ENCODE results near the gene FBXO41. TPM values are rescaled to one million over a fixed set of nuclear protein-coding genes. Genes with fewer than 3 reads are reported as not detected.
"Not testable (repeated sequence)": the region's sequence is repeated elsewhere in the genome, so short reads cannot be mapped to it uniquely, and the experiment has no call there.

The FBXO41 gene
- total RNA-seq, 1 experiment from 2014 or later = 4.8 TPM

GRCh38 chr2:73266061-73266901 lies 18.0 kb downstream of the FBXO41 start:
- no peak for DNase-seq (ENCODE audit: low read depth, low spot score)

GRCh38 chr2:73265298-73266060 lies 18.8 kb downstream of the FBXO41 start:
- no peak for DNase-seq (ENCODE audit: low read depth, low spot score)

More at GRCh38 chr2:73266061-73266901, 18.0 kb downstream of the FBXO41 start:
- in situ Hi-C loops (cut with HindIII; ENCODE audit: low pct_unique_long_range_greater_than_20kb, low sequenced_read_pairs) = no loop called here

GRCh38 chr2:73264783-73265182 lies 19.5 kb downstream of the FBXO41 start:
- in situ Hi-C loops (cut with HindIII; ENCODE audit: low pct_unique_long_range_greater_than_20kb, low sequenced_read_pairs) = no loop called here
- no peak for DNase-seq (ENCODE audit: low read depth, low spot score)

More at GRCh38 chr2:73265298-73266060, 18.8 kb downstream of the FBXO41 start:
- in situ Hi-C loops (cut with HindIII; ENCODE audit: low pct_unique_long_range_greater_than_20kb, low sequenced_read_pairs) = no loop called here

GRCh38 chr2:73264332-73264606 lies 20.0 kb downstream of the FBXO41 start:
- no peak for DNase-seq (ENCODE audit: low read depth, low spot score)
- in situ Hi-C loops (cut with HindIII; ENCODE audit: low pct_unique_long_range_greater_than_20kb, low sequenced_read_pairs) = no loop called here

GRCh38 chr2:73263540-73264331 lies 20.5 kb downstream of the FBXO41 start:
- in situ Hi-C loops (cut with HindIII; ENCODE audit: low pct_unique_long_range_greater_than_20kb, low sequenced_read_pairs) = no loop called here
- no peak for DNase-seq (ENCODE audit: low read depth, low spot score)

- DNase-seq (ENCODE audit: low read depth, low spot score) = not testable (repeated sequence)
Measured at GRCh38 chr2:73262691-73263429, 21.4 kb downstream of the FBXO41 start.

GRCh38 chr2:73262108-73262651 lies 22.1 kb downstream of the FBXO41 start:
- in situ Hi-C loops (cut with HindIII; ENCODE audit: low pct_unique_long_range_greater_than_20kb, low sequenced_read_pairs) = no loop called here
- DNase-seq (ENCODE audit: low read depth, low spot score) = no peak

More at GRCh38 chr2:73262691-73263429, 21.4 kb downstream of the FBXO41 start:
- in situ Hi-C loops (cut with HindIII; ENCODE audit: low pct_unique_long_range_greater_than_20kb, low sequenced_read_pairs) = not testable (repeated sequence)

GRCh38 chr2:73260338-73260984 lies 23.8 kb downstream of the FBXO41 start:
- peak; percentile 65 for DNase-seq (ENCODE audit: low read depth, low spot score)

GRCh38 chr2:73259704-73260337 lies 24.5 kb downstream of the FBXO41 start:
- no peak for DNase-seq (ENCODE audit: low read depth, low spot score)
- in situ Hi-C loops (cut with HindIII; ENCODE audit: low pct_unique_long_range_greater_than_20kb, low sequenced_read_pairs) = no loop called here

More at GRCh38 chr2:73260338-73260984, 23.8 kb downstream of the FBXO41 start:
- in situ Hi-C loops (cut with HindIII; ENCODE audit: low pct_unique_long_range_greater_than_20kb, low sequenced_read_pairs) = no loop called here

- in situ Hi-C loops (cut with HindIII; ENCODE audit: low pct_unique_long_range_greater_than_20kb, low sequenced_read_pairs) = no loop called here
Measured at GRCh38 chr2:73259276-73259675, 25.0 kb downstream of the FBXO41 start.

GRCh38 chr2:73258913-73259215 lies 25.4 kb downstream of the FBXO41 start:
- in situ Hi-C loops (cut with HindIII; ENCODE audit: low pct_unique_long_range_greater_than_20kb, low sequenced_read_pairs) = no loop called here
- DNase-seq (ENCODE audit: low read depth, low spot score) = no peak

More at GRCh38 chr2:73259276-73259675, 25.0 kb downstream of the FBXO41 start:
- DNase-seq (ENCODE audit: low read depth, low spot score) = no peak

- DNase-seq (ENCODE audit: low read depth, low spot score) = no peak
- in situ Hi-C loops (cut with HindIII; ENCODE audit: low pct_unique_long_range_greater_than_20kb, low sequenced_read_pairs) = no loop called here
Measured at GRCh38 chr2:73258186-73258912, 25.9 kb downstream of the FBXO41 start.

GRCh38 chr2:73257425-73258125 lies 26.7 kb downstream of the FBXO41 start:
- in situ Hi-C loops (cut with HindIII; ENCODE audit: low pct_unique_long_range_greater_than_20kb, low sequenced_read_pairs) = no loop called here
- DNase-seq (ENCODE audit: low read depth, low spot score) = no peak

GRCh38 chr2:73257021-73257420 lies 27.3 kb downstream of the FBXO41 start:
- in situ Hi-C loops (cut with HindIII; ENCODE audit: low pct_unique_long_range_greater_than_20kb, low sequenced_read_pairs) = no loop called here
- no peak for DNase-seq (ENCODE audit: low read depth, low spot score)

GRCh38 chr2:73256618-73256922 lies 27.7 kb downstream of the FBXO41 start:
- in situ Hi-C loops (cut with HindIII; ENCODE audit: low pct_unique_long_range_greater_than_20kb, low sequenced_read_pairs) = no loop called here
- no peak for DNase-seq (ENCODE audit: low read depth, low spot score)

Measured in SK-MEL-5 (cell line).